ENCODE measurements around the gene TMC1. TPM values are rescaled to one million over a fixed set of nuclear protein-coding genes. Genes with fewer than 3 reads are reported as not detected.
A peak's percentile ranks its signal among the peaks of the same experiment; 100 is the strongest.

The TMC1 gene
- total RNA-seq, 6 donors from 2014 or later = 0.67 TPM; not detected in 5

GRCh38 chr9:72552356-72552755 lies 30.9 kb downstream of the TMC1 start:
- ATAC-seq (ENCODE audit: low FRiP score in 2 of 2) (no peak), DNase-seq (no peak)
- Histone ChIP-seq H3K36me3 (no peaks in the 10 kb centered on the region), H3K27me3 (no peaks in the 10 kb centered on the region), H3K4me3 (no peak overlapping the region), H3K9me3 (no peaks in the 10 kb centered on the region), H3K27ac (peak overlapping the region in 1 of 4 donors; percentile 6), H3K4me1 (peaks cover 0 to 15% (median 10%) of the 10 kb centered on the region in 4 donors)
- TF ChIP-seq POLR2A (IDR thresholded peaks at IDR 0.05) = no peak
- no peak for TF ChIP-seq CTCF (IDR thresholded peaks at IDR 0.05)
- no peak for TF ChIP-seq POLR2AphosphoS5 (IDR thresholded peaks at IDR 0.05)
- TF ChIP-seq EP300 (IDR thresholded peaks at IDR 0.05) = no peak
- WGBS, 2 donors = 29 to 71% methylated on average over 1 of the region's 1 CpG

- H3K4me3 ChIP-seq = no peak overlapping the region
- no peaks in the 10 kb centered on the region for H3K27me3 ChIP-seq
- H3K36me3 ChIP-seq = no peaks in the 10 kb centered on the region
- no peak for DNase-seq
- ATAC-seq (ENCODE audit: low FRiP score in 2 of 2) = peak; percentile 58 to 70
- H3K27ac ChIP-seq = peak overlapping the region; percentile 40 to 69 (median 64)
- no peaks in the 10 kb centered on the region for H3K9me3 ChIP-seq
- peaks cover 0 to 18% (median 15%) of the 10 kb centered on the region in 4 donors for H3K4me1 ChIP-seq
- TF ChIP-seq EP300 (IDR thresholded peaks at IDR 0.05) = peak in 1 of 4 donors; percentile 32
- TF ChIP-seq POLR2AphosphoS5 (IDR thresholded peaks at IDR 0.05) = no peak
- no peak for TF ChIP-seq CTCF (IDR thresholded peaks at IDR 0.05)
- 38 to 46% methylated on average over 3 of the region's 3 CpGs for WGBS, 2 donors
These were observed 32.8 kb downstream of the TMC1 start for GRCh38 chr9:72554221-72554641.

GRCh38 chr9:72557549-72557948 lies 36.1 kb downstream of the TMC1 start:
- ATAC-seq (ENCODE audit: low FRiP score in 2 of 2) = peak; percentile 22 to 75
- Histone ChIP-seq H3K9me3 (no peaks in the 10 kb centered on the region), H3K27ac (peak overlapping the region in 1 of 4 donors; percentile 23), H3K36me3 (no peaks in the 10 kb centered on the region), H3K4me3 (no peak overlapping the region), H3K4me1 (peaks cover 0 to 18% (median 15%) of the 10 kb centered on the region in 4 donors), H3K27me3 (no peaks in the 10 kb centered on the region)
- 46 to 47% methylated on average over 2 of the region's 2 CpGs for WGBS, 2 donors
- peak in 1 of 2 donors; percentile 52 for DNase-seq
- TF ChIP-seq POLR2AphosphoS5 (IDR thresholded peaks at IDR 0.05) (peak; percentile 41 to 65), EP300 (IDR thresholded peaks at IDR 0.05) (no peak), CTCF (IDR thresholded peaks at IDR 0.05) (no peak)

DNA sequence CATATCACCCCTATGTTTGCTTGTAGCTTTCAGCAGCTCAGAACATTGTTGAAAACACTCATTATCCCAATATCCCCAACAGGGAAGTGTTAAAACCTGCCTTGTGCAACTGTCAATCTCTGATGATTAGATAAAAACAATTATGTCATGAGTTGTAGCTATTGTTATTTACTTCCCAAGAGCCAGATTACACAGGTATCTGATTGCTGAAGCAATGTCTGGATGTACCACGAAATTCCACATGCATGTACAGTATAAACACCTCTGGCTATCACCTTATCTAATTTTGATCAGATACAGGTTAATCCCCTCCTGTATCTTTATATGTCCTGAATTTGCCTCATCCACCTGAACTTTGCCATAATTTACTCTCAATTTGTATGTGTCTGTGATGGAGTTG lies 38.7 kb downstream of the TMC1 start:
- no peaks in the 10 kb centered on the region for H3K36me3 ChIP-seq
- 79 to 90% methylated on average over 1 of the region's 1 CpG for WGBS, 2 donors
- H3K27me3 ChIP-seq = no peaks in the 10 kb centered on the region
- peaks cover 0 to 11% (median 7%) of the 10 kb centered on the region in 4 donors for H3K4me1 ChIP-seq
- DNase-seq (no peak), ATAC-seq (ENCODE audit: low FRiP score in 2 of 2) (no peak)
- no peak overlapping the region for H3K27ac ChIP-seq
- TF ChIP-seq CTCF (IDR thresholded peaks at IDR 0.05) (no peak), POLR2AphosphoS5 (IDR thresholded peaks at IDR 0.05) (no peak), POLR2A (IDR thresholded peaks at IDR 0.05) (no peak), EP300 (IDR thresholded peaks at IDR 0.05) (no peak)
- H3K4me3 ChIP-seq = no peak overlapping the region
- H3K9me3 ChIP-seq = no peaks in the 10 kb centered on the region

DNA sequence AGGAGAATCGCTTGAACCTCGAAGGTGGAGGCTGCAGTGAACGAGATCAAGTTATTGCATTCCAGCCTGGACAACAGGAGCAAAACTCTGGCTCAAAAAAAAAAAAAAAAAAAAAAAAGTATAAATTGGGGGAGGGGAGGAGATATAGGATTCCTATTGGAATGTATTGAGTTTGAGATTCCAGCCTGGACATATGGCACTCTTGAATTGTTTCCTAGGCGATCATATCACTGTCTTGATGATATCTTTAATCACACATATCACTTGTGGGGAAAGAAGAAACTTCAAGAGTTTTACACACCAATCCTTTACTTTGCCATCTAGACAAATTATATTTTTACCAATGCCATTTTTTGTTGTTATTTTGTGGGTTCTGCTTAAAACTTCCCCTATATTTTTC lies 42.4 kb downstream of the TMC1 start:
- ATAC-seq (ENCODE audit: low FRiP score in 2 of 2) (no peak), DNase-seq (no peak)
- Histone ChIP-seq H3K27ac (no peak overlapping the region), H3K4me1 (no peaks in the 10 kb centered on the region), H3K27me3 (no peaks in the 10 kb centered on the region), H3K9me3 (no peaks in the 10 kb centered on the region), H3K4me3 (no peak overlapping the region), H3K36me3 (no peaks in the 10 kb centered on the region)
- TF ChIP-seq EP300 (IDR thresholded peaks at IDR 0.05) = no peak
- no peak for TF ChIP-seq POLR2AphosphoS5 (IDR thresholded peaks at IDR 0.05)
- TF ChIP-seq POLR2A (IDR thresholded peaks at IDR 0.05) = no peak
- TF ChIP-seq CTCF (IDR thresholded peaks at IDR 0.05) = no peak
- 84 to 97% methylated on average over 4 of the region's 4 CpGs for WGBS, 2 donors

Data from upper lobe of left lung (tissue), 6 donors.